Testis (tissue), 2 donors: ENCODE measurements around the gene TACC2.

Source experiments
- CTCF ChIP-seq, 3 experiments: fragments of 450-650 bp in 2 of 3; fragments of 200-600 bp in 1 of 3; sonication (generic) in 1 of 3; IDR thresholded peaks; one replicate each; pipeline ENCODE4 v1.5.1; 2016 to 2019; ENCODE audit warnings: antibody characterized with exemption in 3 of 3, mild to moderate bottlenecking in 2 of 3, moderate library complexity in 1 of 3
- POLR2A ChIP-seq: fragments of 450-650 bp; IDR thresholded peaks from one replicate; pipeline ENCODE4 v1.6.1; 2017; ENCODE audit warnings: antibody characterized with exemption, mild to moderate bottlenecking, moderate library complexity

- no peak for TF ChIP-seq CTCF (IDR thresholded peaks at IDR 0.05)
- no peak for TF ChIP-seq POLR2A
These were observed 104.1 kb downstream of the TACC2 start for GRCh38 chr10:122093076-122093475.
